GM19351 (cell line): ENCODE measurements around the gene SERINC3.
A peak's percentile ranks its signal among the peaks of the same experiment; 100 is the strongest.
"Not testable (repeated sequence)": the region's sequence is repeated elsewhere in the genome, so short reads cannot be mapped to it uniquely, and the experiment has no call there.

ENCODE experiments used
- ATAC-seq: cut with Tn5 transposase; IDR thresholded peaks from one replicate; pipeline ENCODE4 v1.9.1; 2021; ENCODE audit warnings: mild to moderate bottlenecking, moderate library complexity; ENCODE audit not compliant: unreplicated experiment

The SERINC3 gene

DNA sequence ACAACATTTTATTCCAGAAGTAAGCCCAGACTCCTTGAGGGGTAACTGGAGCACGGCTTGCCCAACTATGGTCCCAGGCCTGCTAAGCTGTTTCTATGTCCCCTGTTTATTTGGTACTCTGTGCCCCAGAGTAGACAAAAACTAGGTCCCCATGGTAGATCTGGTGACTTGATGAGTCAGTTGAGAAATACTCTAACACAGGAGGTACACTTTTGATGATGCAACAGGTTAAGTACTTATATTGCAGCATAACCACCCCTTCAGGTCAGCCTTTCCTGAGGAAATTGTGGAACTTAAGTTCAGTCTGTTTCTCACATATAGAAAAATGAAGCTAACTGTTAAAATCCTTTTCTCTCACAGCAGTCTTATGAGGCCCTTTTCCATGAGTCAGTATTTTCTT lies 26.6 kb downstream of the SERINC3 start:
- no peak for ATAC-seq

- ATAC-seq = no peak
These were observed 27.2 kb downstream of the SERINC3 start for GRCh38 chr20:44494681-44495080.

DNA sequence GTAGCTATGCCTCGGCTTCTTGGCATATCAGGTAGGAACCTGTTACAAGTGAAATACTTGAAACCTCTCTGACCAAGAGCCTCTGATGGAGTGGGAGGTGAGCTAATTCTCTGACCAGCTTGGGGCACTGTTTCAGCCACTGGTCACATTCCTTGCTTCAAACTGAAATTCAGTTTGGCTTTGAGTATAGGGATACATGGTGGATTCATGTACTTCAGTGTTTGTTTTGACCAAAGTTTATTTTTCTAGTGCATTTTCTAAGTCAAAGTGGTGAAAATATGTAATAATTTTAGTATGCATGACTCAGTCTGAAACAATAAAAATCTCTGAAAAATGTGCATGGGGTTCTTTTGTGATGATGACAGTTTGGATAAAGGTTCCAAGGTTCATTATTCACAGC lies 27.6 kb downstream of the SERINC3 start:
- ATAC-seq = no peak

GRCh38 chr20:44491635-44492395 lies 30.1 kb downstream of the SERINC3 start:
- ATAC-seq = no peak

GRCh38 chr20:44489931-44490330 lies 31.9 kb downstream of the SERINC3 start:
- no peak for ATAC-seq

GRCh38 chr20:44489223-44489622 lies 32.6 kb downstream of the SERINC3 start:
- ATAC-seq = no peak

- ATAC-seq = no peak
These were observed 33.3 kb downstream of the SERINC3 start for GRCh38 chr20:44488551-44488950.

DNA sequence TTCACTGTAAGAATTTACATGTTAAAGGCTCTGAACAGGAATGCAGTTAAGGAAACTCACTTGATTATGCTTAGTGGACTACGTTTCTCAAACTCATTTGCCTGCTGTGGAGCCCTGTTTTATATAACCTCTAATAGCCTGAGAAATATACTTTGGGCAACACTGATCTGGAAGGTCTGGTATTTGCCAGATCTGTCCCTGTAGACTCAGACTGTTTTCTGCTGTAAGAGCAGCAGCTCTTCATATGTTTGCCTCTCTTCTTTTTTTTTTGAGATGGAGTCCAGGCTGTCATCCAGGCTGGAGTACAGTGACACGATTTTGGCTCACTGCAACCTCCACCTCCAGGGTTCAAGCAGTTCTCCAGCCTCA lies 36.1 kb downstream of the SERINC3 start:
- ATAC-seq = no peak

DNA sequence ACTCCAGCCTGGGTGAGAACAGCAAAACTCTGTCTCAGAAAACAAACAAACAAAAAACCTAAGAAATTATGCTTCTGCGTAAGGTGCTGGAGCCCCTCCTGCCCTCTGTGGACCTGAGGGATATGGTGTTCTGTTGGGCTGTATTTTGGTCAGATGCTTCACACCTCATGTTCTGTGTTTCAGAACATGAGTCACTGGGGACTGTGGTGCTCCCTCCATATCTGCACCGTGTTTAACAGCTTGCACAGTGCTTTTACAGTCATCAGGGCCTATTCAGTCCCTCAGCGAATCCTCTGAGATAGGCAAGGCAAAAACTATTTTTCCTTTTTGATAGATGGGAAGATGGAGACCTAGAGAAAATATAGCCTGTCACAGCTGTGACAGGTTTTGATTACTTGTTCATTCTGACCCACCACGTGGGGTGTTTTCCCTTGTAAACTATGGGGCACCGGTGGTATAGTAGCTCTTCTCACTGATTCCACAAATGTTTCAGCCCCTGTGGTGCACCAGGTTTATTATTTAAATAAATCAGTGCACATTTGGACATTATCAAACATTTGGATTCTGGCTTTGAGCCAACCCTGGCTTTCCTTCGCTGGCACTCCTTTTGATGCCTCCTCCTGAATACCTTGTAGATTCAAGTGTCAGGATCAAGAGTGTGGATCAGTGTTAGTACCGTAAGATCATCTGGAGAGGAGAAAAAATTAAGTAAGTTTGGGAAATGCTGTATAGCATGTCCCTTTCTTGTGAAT lies 36.6 kb downstream of the SERINC3 start:
- ATAC-seq = no peak

DNA sequence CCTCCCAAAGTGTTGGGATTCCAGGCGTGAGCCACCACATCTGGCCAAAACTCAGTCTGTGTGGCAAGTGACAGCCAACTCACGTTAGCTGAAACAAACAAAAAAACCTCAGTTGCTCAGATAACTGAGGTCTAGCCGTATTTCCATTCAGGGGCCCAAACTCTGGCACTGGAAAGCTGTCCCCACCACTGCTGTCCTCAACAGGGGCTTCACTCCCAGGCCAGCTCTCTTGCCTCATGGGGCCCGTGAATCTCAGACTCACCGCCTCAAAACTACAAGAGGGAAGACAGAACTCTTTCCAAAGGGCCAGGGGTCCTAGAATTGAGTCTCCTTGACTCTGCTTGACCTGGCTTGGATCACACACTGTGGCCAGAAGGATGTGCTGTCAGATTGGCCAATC lies 38.8 kb downstream of the SERINC3 start:
- ATAC-seq = no peak

GRCh38 chr20:44481719-44482416 lies 40.0 kb downstream of the SERINC3 start:
- no peak for ATAC-seq

- ATAC-seq = no peak
These were observed 41.8 kb downstream of the SERINC3 start for GRCh38 chr20:44480097-44480496.

DNA sequence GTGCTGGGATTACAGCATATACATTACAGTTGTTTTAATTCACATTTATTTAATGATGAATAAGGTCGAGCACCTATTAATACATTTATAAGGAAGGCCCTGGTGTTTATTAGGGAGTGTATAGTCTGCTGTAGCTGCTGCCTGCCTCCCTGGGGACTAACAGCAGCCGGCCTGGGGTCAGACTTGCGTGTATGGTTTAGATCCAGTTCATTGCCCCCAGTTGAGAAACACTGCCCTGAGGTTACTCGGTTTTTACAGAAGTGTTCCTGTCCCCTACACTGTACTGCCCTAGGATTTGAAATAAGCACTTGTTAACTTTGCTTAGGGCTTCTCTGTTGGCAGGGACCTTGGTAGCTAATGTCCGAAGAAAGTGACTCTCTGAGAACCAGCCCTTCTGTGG lies 42.2 kb downstream of the SERINC3 start:
- ATAC-seq = no peak

GRCh38 chr20:44478206-44478605 lies 43.7 kb downstream of the SERINC3 start:
- ATAC-seq = no peak

DNA sequence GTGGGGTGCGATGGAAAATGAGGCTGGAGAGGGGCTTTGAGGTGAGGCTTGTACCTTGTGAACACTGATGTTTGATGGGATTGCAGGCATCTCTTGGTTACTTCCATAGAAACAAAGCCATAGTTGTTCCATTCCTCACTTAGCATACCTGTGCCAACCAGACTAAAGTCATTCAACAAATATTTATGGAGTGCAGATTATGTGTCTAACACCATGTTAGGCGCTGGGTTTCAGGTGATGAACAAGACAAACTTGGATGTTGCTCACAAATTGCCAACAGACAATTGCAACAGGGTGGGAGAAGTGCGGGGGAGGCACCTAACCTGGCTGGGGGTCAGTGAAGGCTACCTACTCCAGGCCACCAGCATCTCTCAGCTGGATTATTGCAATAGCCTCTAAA lies 44.7 kb downstream of the SERINC3 start:
- ATAC-seq = no peak

GRCh38 chr20:44475694-44476560 lies 45.9 kb downstream of the SERINC3 start, which contains the start of gene TTPAL:
TTPAL (plus strand) TSS chr20:44475874; CDS start chr20:44480000, 4,126 bp downstream.
- ATAC-seq = peak; percentile 94

GRCh38 chr20:44475372-44475693 lies 46.5 kb downstream of the SERINC3 start:
- no peak for ATAC-seq

GRCh38 chr20:44472283-44472682 lies 49.6 kb downstream of the SERINC3 start:
- not testable (repeated sequence) for ATAC-seq

GRCh38 chr20:44471481-44471882 lies 50.4 kb downstream of the SERINC3 start:
- ATAC-seq = no peak

DNA sequence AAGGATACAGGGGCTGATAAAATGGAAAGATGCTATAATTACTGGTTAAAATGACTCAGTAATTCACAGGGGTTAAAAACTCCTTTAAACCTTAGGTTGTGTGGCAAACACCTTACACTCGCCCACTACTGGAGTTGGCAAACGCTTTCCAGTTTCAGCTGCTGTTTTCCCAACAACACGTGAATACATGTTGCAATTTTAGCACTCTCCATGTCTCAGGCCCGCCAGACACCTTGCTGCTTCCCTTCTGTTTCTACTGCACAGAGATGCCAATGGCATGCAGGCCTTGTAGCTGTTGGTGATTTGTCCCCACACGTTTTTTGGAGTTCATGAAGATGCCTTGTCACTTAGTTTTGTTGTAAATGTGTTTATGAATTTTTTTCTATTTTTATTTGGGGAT lies 51.5 kb downstream of the SERINC3 start:
- no peak for ATAC-seq
